ENCODE measurements around the gene LRCOL1. TPM values are rescaled to one million over a fixed set of nuclear protein-coding genes. Genes with fewer than 3 reads are reported as not detected.
A peak's percentile ranks its signal among the peaks of the same experiment; 100 is the strongest.

The LRCOL1 gene
- total RNA-seq, 1 donor from 2014 or later = not detected

DNA sequence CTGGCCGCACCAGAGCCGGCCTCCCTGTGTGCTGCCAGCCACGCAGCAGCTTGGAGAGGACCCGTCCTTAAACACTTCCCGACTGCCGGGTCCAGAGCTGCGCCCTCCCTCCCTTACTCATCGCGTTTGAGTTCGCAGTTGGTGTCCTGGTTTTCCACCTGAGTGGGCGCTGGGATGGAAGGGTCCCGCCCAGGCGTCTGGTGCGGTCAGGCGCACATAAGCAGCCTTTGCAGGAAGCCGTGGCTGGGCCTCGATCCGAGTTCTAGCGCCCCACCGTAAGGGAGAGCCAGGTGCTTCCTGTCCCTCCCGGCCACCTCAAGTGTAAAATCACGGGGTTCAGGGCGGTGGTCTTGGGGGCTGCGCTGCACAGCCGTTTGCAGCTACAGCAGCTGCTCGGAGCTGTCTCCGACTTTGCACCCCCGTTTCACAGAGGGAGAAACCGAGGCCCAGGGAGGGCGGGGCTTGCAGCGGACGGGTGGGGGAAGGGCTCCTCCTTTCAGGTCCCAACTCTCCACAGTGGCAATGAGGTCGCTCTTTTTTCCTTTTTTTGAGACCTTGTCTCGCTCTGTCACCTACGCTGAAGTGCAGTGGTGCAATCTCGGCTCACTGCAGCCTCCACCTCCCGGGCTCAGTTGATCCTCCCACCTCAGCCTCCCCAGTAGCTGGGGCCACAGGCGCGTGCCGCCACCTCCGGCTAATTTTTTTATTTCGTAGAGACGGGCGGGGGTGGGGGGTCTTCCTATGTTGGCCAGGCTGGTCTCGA, 51.3 kb downstream of the LRCOL1 start:
- Mint-ChIP-seq H3K27me3 (peaks cover 12% of the 10 kb centered on the region), H3K36me3 (ENCODE audit: insufficient read depth) (peaks cover 5% of the 10 kb centered on the region), H3K9me3 (ENCODE audit: low read depth) (no peaks in the 10 kb centered on the region), H3K27ac (peak overlapping the region; percentile 13), H3K4me1 (ENCODE audit: low read depth) (peaks cover 7% of the 10 kb centered on the region), H3K4me3 (ENCODE audit: low read depth) (peak overlapping the region; percentile 70)
- DNase-seq (ENCODE audit: low spot score, unreplicated experiment) = no peak
- TF ChIP-seq, protein P1, sequence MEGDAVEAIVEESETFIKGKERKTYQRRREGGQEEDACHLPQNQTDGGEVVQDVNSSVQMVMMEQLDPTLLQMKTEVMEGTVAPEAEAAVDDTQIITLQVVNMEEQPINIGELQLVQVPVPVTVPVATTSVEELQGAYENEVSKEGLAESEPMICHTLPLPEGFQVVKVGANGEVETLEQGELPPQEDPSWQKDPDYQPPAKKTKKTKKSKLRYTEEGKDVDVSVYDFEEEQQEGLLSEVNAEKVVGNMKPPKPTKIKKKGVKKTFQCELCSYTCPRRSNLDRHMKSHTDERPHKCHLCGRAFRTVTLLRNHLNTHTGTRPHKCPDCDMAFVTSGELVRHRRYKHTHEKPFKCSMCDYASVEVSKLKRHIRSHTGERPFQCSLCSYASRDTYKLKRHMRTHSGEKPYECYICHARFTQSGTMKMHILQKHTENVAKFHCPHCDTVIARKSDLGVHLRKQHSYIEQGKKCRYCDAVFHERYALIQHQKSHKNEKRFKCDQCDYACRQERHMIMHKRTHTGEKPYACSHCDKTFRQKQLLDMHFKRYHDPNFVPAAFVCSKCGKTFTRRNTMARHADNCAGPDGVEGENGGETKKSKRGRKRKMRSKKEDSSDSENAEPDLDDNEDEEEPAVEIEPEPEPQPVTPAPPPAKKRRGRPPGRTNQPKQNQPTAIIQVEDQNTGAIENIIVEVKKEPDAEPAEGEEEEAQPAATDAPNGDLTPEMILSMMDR (IDR thresholded peaks at IDR 0.05; ENCODE audit: unreplicated experiment) = no peak

DNA sequence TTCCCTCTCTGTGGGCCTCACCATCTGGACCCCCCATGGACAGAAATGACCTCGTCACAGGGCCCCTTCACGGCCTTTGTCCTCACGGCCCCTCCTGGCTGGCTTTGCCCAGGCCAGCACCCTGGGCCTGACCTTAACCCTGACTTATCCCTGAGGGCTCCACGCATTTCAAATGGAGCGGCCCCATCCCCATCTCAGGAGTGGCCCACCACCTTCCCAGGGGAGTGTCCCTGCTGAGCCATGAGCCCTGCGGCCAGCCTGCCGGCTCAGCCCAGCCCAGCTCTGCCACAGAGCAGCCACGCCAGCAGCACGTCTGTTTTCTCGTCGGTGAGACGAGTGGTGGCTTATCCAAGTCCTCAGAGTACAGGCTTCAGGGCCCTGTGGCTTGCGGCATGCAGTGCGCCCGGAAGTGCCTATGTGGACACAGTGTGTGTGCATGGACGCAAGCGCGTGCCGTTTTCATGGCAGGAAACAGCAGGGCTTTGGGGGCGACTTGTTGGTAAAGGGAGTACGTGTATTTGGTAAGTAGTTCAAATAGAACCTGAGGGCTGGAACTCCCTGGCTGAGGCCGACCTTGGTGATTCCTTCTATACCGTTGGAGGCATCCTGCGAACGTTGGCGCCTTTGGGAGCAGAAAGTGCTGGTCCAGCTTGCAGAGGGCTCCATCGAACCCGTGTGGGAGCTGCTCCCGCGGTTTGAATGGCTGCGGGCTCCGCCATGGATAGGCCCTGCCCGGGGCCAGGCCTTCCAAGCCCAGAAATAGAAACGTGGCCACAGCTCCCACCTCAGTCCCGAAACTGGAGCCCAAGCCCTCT, 52.1 kb downstream of the LRCOL1 start:
- H3K36me3 Mint-ChIP-seq (ENCODE audit: insufficient read depth) = peaks cover 3% of the 10 kb centered on the region
- TF ChIP-seq, protein P1 (IDR thresholded peaks at IDR 0.05; ENCODE audit: unreplicated experiment) = no peak
- peak overlapping the region; percentile 51 for H3K4me3 Mint-ChIP-seq (ENCODE audit: low read depth)
- DNase-seq (ENCODE audit: low spot score, unreplicated experiment) = no peak
- H3K27me3 Mint-ChIP-seq = peaks cover 12% of the 10 kb centered on the region
- no peak overlapping the region for H3K27ac Mint-ChIP-seq
- no peaks in the 10 kb centered on the region for H3K9me3 Mint-ChIP-seq (ENCODE audit: low read depth)
- H3K4me1 Mint-ChIP-seq (ENCODE audit: low read depth) = peaks cover 5% of the 10 kb centered on the region

DNA sequence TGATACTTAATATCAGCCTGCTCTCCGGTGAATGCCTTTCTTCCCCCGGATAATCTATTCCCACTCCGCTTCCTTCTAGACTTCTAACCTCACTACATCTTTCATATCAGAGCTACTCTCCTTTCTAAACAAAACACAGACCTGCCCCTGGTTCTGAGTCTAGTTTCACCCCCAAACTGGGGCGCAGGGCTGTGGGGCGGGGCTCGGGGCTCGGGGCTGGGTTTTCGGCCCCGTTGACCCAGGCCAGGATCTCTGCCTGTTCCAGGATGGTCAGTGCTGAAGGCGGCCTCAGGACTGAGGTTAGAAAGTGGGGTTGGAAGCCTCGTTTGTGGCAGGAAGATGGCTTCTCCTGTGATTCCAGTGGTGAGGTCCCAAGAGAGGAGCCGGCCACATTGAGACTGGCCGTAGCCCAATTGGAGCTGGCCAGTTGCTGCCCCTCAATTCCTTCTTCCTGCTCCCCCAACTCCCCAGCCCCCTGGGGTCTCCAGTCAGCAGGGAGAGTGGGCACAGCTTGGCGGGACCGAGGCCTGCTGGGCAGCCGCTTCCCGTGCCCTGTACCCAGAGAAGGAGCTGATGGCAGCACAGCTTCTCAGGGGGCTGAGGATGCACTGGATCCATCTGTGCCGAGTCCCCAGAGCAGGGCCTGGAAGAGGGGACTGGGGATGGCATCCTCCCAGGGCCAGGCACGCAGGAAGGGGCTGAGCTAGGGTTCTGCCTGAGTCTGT, 52.9 kb downstream of the LRCOL1 start:
- Mint-ChIP-seq H3K4me3 (ENCODE audit: low read depth) (no peak overlapping the region), H3K9me3 (ENCODE audit: low read depth) (no peaks in the 10 kb centered on the region), H3K27me3 (peaks cover 13% of the 10 kb centered on the region), H3K27ac (no peak overlapping the region), H3K4me1 (ENCODE audit: low read depth) (peaks cover 2% of the 10 kb centered on the region), H3K36me3 (ENCODE audit: insufficient read depth) (peaks cover 4% of the 10 kb centered on the region)
- TF ChIP-seq, protein P1 (IDR thresholded peaks at IDR 0.05; ENCODE audit: unreplicated experiment) = no peak
- DNase-seq (ENCODE audit: low spot score, unreplicated experiment) = no peak

DNA sequence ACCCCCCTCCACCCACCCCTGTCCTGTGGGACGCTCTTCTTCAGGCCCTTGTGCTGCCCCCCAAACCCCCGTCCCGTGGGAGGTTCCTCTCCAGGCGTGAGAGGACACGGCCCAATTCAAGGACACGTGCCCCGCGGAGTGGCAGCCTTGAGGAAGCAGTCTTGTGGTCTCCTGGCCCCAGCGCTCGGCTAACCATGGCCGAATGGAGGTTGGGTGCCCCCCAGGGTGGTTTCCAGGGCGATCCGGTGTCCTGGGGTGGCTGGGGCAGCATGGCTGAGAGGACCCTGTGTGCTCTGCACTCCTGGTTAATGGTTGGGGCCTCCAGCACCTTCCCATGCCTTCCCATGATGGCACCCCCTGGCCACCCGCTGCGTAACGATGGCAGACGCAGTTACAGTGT, 53.6 kb downstream of the LRCOL1 start:
- Mint-ChIP-seq H3K27ac (no peak overlapping the region), H3K9me3 (ENCODE audit: low read depth) (no peaks in the 10 kb centered on the region), H3K4me1 (ENCODE audit: low read depth) (no peaks in the 10 kb centered on the region), H3K27me3 (peaks cover 16% of the 10 kb centered on the region), H3K4me3 (ENCODE audit: low read depth) (no peak overlapping the region), H3K36me3 (ENCODE audit: insufficient read depth) (peaks cover 7% of the 10 kb centered on the region)
- TF ChIP-seq, protein P1 (IDR thresholded peaks at IDR 0.05; ENCODE audit: unreplicated experiment) = no peak
- no peak for DNase-seq (ENCODE audit: low spot score, unreplicated experiment)

DNA sequence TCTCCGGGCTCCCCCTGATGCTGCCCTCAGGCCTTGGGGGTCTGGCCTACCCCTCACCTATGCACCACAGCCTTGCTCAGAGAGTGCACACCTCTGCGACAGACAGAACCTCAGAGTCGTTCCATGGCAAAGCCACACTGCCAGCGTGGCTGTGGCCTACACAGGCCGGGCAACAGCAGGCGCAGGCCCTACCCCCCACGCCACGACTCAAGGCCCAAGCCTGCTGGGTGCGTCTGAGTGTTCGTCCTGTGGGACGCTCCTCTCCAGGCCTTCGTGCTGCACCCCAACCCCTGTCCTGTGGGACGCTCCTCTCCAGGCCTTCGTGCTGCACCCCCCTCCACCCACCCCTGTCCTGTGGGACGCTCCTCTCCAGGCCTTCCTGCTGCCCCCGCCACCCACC, 54.2 kb downstream of the LRCOL1 start:
- H3K4me3 Mint-ChIP-seq (ENCODE audit: low read depth) = no peak overlapping the region
- DNase-seq (ENCODE audit: low spot score, unreplicated experiment) = no peak
- H3K36me3 Mint-ChIP-seq (ENCODE audit: insufficient read depth) = peaks cover 7% of the 10 kb centered on the region
- no peaks in the 10 kb centered on the region for H3K4me1 Mint-ChIP-seq (ENCODE audit: low read depth)
- TF ChIP-seq, protein P1 (IDR thresholded peaks at IDR 0.05; ENCODE audit: unreplicated experiment) = no peak
- H3K9me3 Mint-ChIP-seq (ENCODE audit: low read depth) = no peaks in the 10 kb centered on the region
- H3K27me3 Mint-ChIP-seq = peaks cover 16% of the 10 kb centered on the region
- H3K27ac Mint-ChIP-seq = no peak overlapping the region

Data from progenitor cell of endocrine pancreas (in vitro differentiated cells).